ENCODE results near the gene SCO2. TPM values are rescaled to one million over a fixed set of nuclear protein-coding genes. Genes with fewer than 3 reads are reported as not detected.
A peak's percentile ranks its signal among the peaks of the same experiment; 100 is the strongest.

Gene SCO2
- total RNA-seq, 2 donors from 2014 or later: 0.89 to 2.3 TPM

GRCh38 chr22:50508897-50509296 lies 16.5 kb downstream of the SCO2 start:
- Histone ChIP-seq H3K27me3 (ENCODE audit: control insufficient read depth, insufficient read depth, low read length, poor library complexity, severe bottlenecking) (no peaks in the 10 kb centered on the region), H3K27ac (ENCODE audit: low read depth, low read length) (no peak overlapping the region), H3K9me3 (ENCODE audit: control insufficient read depth, low read length) (no peaks in the 10 kb centered on the region), H3K9ac (ENCODE audit: extremely low read depth, low read length, poor library complexity, severe bottlenecking) (peak overlapping the region; percentile 81), H3K4me3 (ENCODE audit: low read length) (peak overlapping the region; percentile 93), H3K36me3 (ENCODE audit: control insufficient read depth, insufficient read depth, low read length) (peaks cover 20% of the 10 kb centered on the region), H3K4me1 (ENCODE audit: control insufficient read depth, insufficient read depth, low read length) (peaks cover 8% of the 10 kb centered on the region)
- whole genome bisulfite sequencing, 2 experiments (ENCODE audit: insufficient coverage in 1 of 2, insufficient read length in 1 of 2): 53 to 54% methylated on average over 3 of the region's 3 CpGs
- peak overlapping the region; percentile 79 for H3K4me3 Mint-ChIP-seq
- H3K4me1 Mint-ChIP-seq: peaks cover 8% of the 10 kb centered on the region
- no peak for TF ChIP-seq CTCF (conservative IDR thresholded peaks at IDR 0.05)
- H3K36me3 Mint-ChIP-seq (ENCODE audit: low read depth): peaks cover 5% of the 10 kb centered on the region
- H3K27me3 Mint-ChIP-seq (ENCODE audit: insufficient read depth): no peaks in the 10 kb centered on the region
- H3K9me3 Mint-ChIP-seq: no peaks in the 10 kb centered on the region
- no peak for DNase-seq
- H3K27ac Mint-ChIP-seq: peak overlapping the region; percentile 56

- Histone ChIP-seq H3K36me3 (ENCODE audit: control insufficient read depth, insufficient read depth, low read length) (peaks cover 20% of the 10 kb centered on the region), H3K4me3 (ENCODE audit: low read length) (peak within 1 kb of the TSS; percentile 97), H3K9me3 (ENCODE audit: control insufficient read depth, low read length) (no peaks in the 10 kb centered on the region), H3K27me3 (ENCODE audit: control insufficient read depth, insufficient read depth, low read length, poor library complexity, severe bottlenecking) (no peaks in the 10 kb centered on the region), H3K9ac (ENCODE audit: extremely low read depth, low read length, poor library complexity, severe bottlenecking) (peak within 1 kb of the TSS; percentile 81), H3K4me1 (ENCODE audit: control insufficient read depth, insufficient read depth, low read length) (peaks cover 8% of the 10 kb centered on the region), H3K27ac (ENCODE audit: low read depth, low read length) (peak within 1 kb of the TSS; percentile 94)
- H3K27me3 Mint-ChIP-seq (ENCODE audit: insufficient read depth): no peaks in the 10 kb centered on the region
- 1 to 5% methylated on average over 20 to 64 of the region's 76 CpGs for WGBS, 2 experiments (ENCODE audit: insufficient coverage in 1 of 2, insufficient read length in 1 of 2)
- DNase-seq: no peak
- peak within 1 kb of the TSS; percentile 97 for H3K27ac Mint-ChIP-seq
- no peak for TF ChIP-seq CTCF (conservative IDR thresholded peaks at IDR 0.05)
- peaks cover 5% of the 10 kb centered on the region for H3K36me3 Mint-ChIP-seq (ENCODE audit: low read depth)
- H3K4me3 Mint-ChIP-seq: peak within 1 kb of the TSS; percentile 95
- H3K9me3 Mint-ChIP-seq: no peaks in the 10 kb centered on the region
- peaks cover 8% of the 10 kb centered on the region for H3K4me1 Mint-ChIP-seq
Measured at GRCh38 chr22:50507991-50508884, 17.2 kb downstream of the SCO2 start, which contains the start of gene NCAPH2. TSS of gene NCAPH2 (plus strand) at chr22:50508224. CDS start at chr22:50508338, 114 bp downstream.

- peak; percentile 99 for DNase-seq
- WGBS, 2 experiments (ENCODE audit: insufficient coverage in 1 of 2, insufficient read length in 1 of 2): 0% methylated on average over 1 to 43 of the region's 62 CpGs
- no peaks in the 10 kb centered on the region for H3K9me3 Mint-ChIP-seq
- Histone ChIP-seq H3K4me3 (ENCODE audit: low read length) (peak within 1 kb of the TSS; percentile 97), H3K36me3 (ENCODE audit: control insufficient read depth, insufficient read depth, low read length) (peaks cover 15% of the 10 kb centered on the region), H3K27me3 (ENCODE audit: control insufficient read depth, insufficient read depth, low read length, poor library complexity, severe bottlenecking) (no peaks in the 10 kb centered on the region), H3K9me3 (ENCODE audit: control insufficient read depth, low read length) (no peaks in the 10 kb centered on the region), H3K4me1 (ENCODE audit: control insufficient read depth, insufficient read depth, low read length) (peaks cover 8% of the 10 kb centered on the region), H3K27ac (ENCODE audit: low read depth, low read length) (peak within 1 kb of the TSS; percentile 94), H3K9ac (ENCODE audit: extremely low read depth, low read length, poor library complexity, severe bottlenecking) (peak within 1 kb of the TSS; percentile 81)
- TF ChIP-seq CTCF (conservative IDR thresholded peaks at IDR 0.05): no peak
- H3K4me3 Mint-ChIP-seq: peak within 1 kb of the TSS; percentile 95
- H3K27me3 Mint-ChIP-seq (ENCODE audit: insufficient read depth): no peaks in the 10 kb centered on the region
- peaks cover 5% of the 10 kb centered on the region for H3K36me3 Mint-ChIP-seq (ENCODE audit: low read depth)
- H3K27ac Mint-ChIP-seq: peak within 1 kb of the TSS; percentile 97
- H3K4me1 Mint-ChIP-seq: peaks cover 8% of the 10 kb centered on the region
Measured at GRCh38 chr22:50507421-50507990, 17.9 kb downstream of the SCO2 start, which contains the start of gene LMF2. TSS of gene LMF2 (minus strand) at chr22:50507702. CDS start at chr22:50507675, 27 bp downstream.
